ENCODE measurements around the gene WWOX.

Gene WWOX

GRCh38 chr16:78130083-78130608 is 30.7 kb downstream of the WWOX start:
- Histone ChIP-seq H2BK120ac (ENCODE audit: insufficient read depth, low read length, poor library complexity) (no peak overlapping the region), H3K4me3 (ENCODE audit: low read depth, low read length) (no peak overlapping the region), H3K23ac (ENCODE audit: low read length) (no peak overlapping the region), H3K79me1 (ENCODE audit: low read length) (no peaks in the 10 kb centered on the region), H3K79me2 (ENCODE audit: control insufficient read depth, insufficient read depth, low read length, poor library complexity) (no peaks in the 10 kb centered on the region), H3K36me3 (ENCODE audit: control insufficient read depth in 1 of 2, insufficient read depth in 2 of 2, low read length in 2 of 2) (no peaks in the 10 kb centered on the region), H3K9ac (ENCODE audit: low read length) (no peak overlapping the region), H3K9me3 (ENCODE audit: insufficient read depth, low read depth, low read length) (peaks cover 2% of the 10 kb centered on the region), H4K91ac (ENCODE audit: low read depth, low read length) (no peak overlapping the region), H3K4ac (ENCODE audit: low read depth, low read length) (no peak overlapping the region), H3K27me3 (ENCODE audit: insufficient read depth, low read length) (no peaks in the 10 kb centered on the region), H4K12ac (ENCODE audit: low read depth, low read length) (no peak overlapping the region), H2AFZ (ENCODE audit: insufficient read depth, low read length, poor library complexity) (no peak overlapping the region), H2AK5ac (ENCODE audit: low read length) (no peak overlapping the region), H3K27ac (ENCODE audit: low read depth, low read length) (no peak overlapping the region), H2BK5ac (ENCODE audit: low read depth, low read length, poor library complexity) (no peak overlapping the region), H3K4me1 (ENCODE audit: control insufficient read depth in 1 of 2, insufficient read depth in 2 of 2, low read length in 2 of 2) (peaks cover 0 to 6% of the 10 kb centered on the region in 2 experiments), H2BK12ac (ENCODE audit: low read length) (no peak overlapping the region), H3K18ac (ENCODE audit: low read length) (no peak overlapping the region), H4K8ac (ENCODE audit: low read depth, low read length) (no peak overlapping the region), H3K4me2 (ENCODE audit: low read length) (no peak overlapping the region), H3K14ac (ENCODE audit: low read length) (no peak overlapping the region)
- no peak for DNase-seq
- WGBS (ENCODE audit: extremely low coverage, insufficient coverage, insufficient read length), result no CpG with 5 or more reads among the region's 4 CpGs

- no peaks in the 10 kb centered on the region for H3K79me1 ChIP-seq (ENCODE audit: low read length)
- no peak overlapping the region for H3K4ac ChIP-seq (ENCODE audit: low read depth, low read length)
- no CpG with 5 or more reads among the region's 5 CpGs for WGBS (ENCODE audit: extremely low coverage, insufficient coverage, insufficient read length)
- no peak overlapping the region for H2AK5ac ChIP-seq (ENCODE audit: low read length)
- no peak overlapping the region for H2AFZ ChIP-seq (ENCODE audit: insufficient read depth, low read length, poor library complexity)
- H4K12ac ChIP-seq (ENCODE audit: low read depth, low read length), result no peak overlapping the region
- no peak overlapping the region for H4K8ac ChIP-seq (ENCODE audit: low read depth, low read length)
- DNase-seq, result no peak
- no peaks in the 10 kb centered on the region for H3K79me2 ChIP-seq (ENCODE audit: control insufficient read depth, insufficient read depth, low read length, poor library complexity)
- H2BK12ac ChIP-seq (ENCODE audit: low read length), result no peak overlapping the region
- H3K9ac ChIP-seq (ENCODE audit: low read length), result no peak overlapping the region
- H3K18ac ChIP-seq (ENCODE audit: low read length), result no peak overlapping the region
- H3K9me3 ChIP-seq (ENCODE audit: insufficient read depth, low read depth, low read length), result peaks cover 2% of the 10 kb centered on the region
- no peak overlapping the region for H3K27ac ChIP-seq (ENCODE audit: low read depth, low read length)
- peaks cover 0 to 4% of the 10 kb centered on the region in 2 experiments for H3K4me1 ChIP-seq (ENCODE audit: control insufficient read depth in 1 of 2, insufficient read depth in 2 of 2, low read length in 2 of 2)
- H3K14ac ChIP-seq (ENCODE audit: low read length), result no peak overlapping the region
- H4K91ac ChIP-seq (ENCODE audit: low read depth, low read length), result no peak overlapping the region
- no peak overlapping the region for H2BK5ac ChIP-seq (ENCODE audit: low read depth, low read length, poor library complexity)
- no peaks in the 10 kb centered on the region for H3K27me3 ChIP-seq (ENCODE audit: insufficient read depth, low read length)
- H3K36me3 ChIP-seq (ENCODE audit: control insufficient read depth in 1 of 2, insufficient read depth in 2 of 2, low read length in 2 of 2), result no peaks in the 10 kb centered on the region
- no peak overlapping the region for H3K23ac ChIP-seq (ENCODE audit: low read length)
- no peak overlapping the region for H3K4me2 ChIP-seq (ENCODE audit: low read length)
- no peak overlapping the region for H2BK120ac ChIP-seq (ENCODE audit: insufficient read depth, low read length, poor library complexity)
- H3K4me3 ChIP-seq (ENCODE audit: low read depth, low read length), result no peak overlapping the region
Observed at GRCh38 chr16:78130950-78131349, 31.5 kb downstream of the WWOX start.

- WGBS (ENCODE audit: extremely low coverage, insufficient coverage, insufficient read length), result no CpG with 5 or more reads among the region's 2 CpGs
- H4K12ac ChIP-seq (ENCODE audit: low read depth, low read length), result no peak overlapping the region
- no peaks in the 10 kb centered on the region for H3K79me1 ChIP-seq (ENCODE audit: low read length)
- H3K27ac ChIP-seq (ENCODE audit: low read depth, low read length), result no peak overlapping the region
- H3K4ac ChIP-seq (ENCODE audit: low read depth, low read length), result no peak overlapping the region
- no peak overlapping the region for H3K9ac ChIP-seq (ENCODE audit: low read length)
- no peaks in the 10 kb centered on the region for H3K4me1 ChIP-seq (ENCODE audit: control insufficient read depth in 1 of 2, insufficient read depth in 2 of 2, low read length in 2 of 2)
- H4K91ac ChIP-seq (ENCODE audit: low read depth, low read length), result no peak overlapping the region
- H3K27me3 ChIP-seq (ENCODE audit: insufficient read depth, low read length), result no peaks in the 10 kb centered on the region
- no peaks in the 10 kb centered on the region for H3K79me2 ChIP-seq (ENCODE audit: control insufficient read depth, insufficient read depth, low read length, poor library complexity)
- H3K4me2 ChIP-seq (ENCODE audit: low read length), result no peak overlapping the region
- H2AFZ ChIP-seq (ENCODE audit: insufficient read depth, low read length, poor library complexity), result no peak overlapping the region
- no peak overlapping the region for H3K23ac ChIP-seq (ENCODE audit: low read length)
- no peak for DNase-seq
- H2BK120ac ChIP-seq (ENCODE audit: insufficient read depth, low read length, poor library complexity), result no peak overlapping the region
- no peak overlapping the region for H3K4me3 ChIP-seq (ENCODE audit: low read depth, low read length)
- H3K36me3 ChIP-seq (ENCODE audit: control insufficient read depth in 1 of 2, insufficient read depth in 2 of 2, low read length in 2 of 2), result no peaks in the 10 kb centered on the region
- H2BK5ac ChIP-seq (ENCODE audit: low read depth, low read length, poor library complexity), result no peak overlapping the region
- peaks cover 1% of the 10 kb centered on the region for H3K9me3 ChIP-seq (ENCODE audit: insufficient read depth, low read depth, low read length)
- H4K8ac ChIP-seq (ENCODE audit: low read depth, low read length), result no peak overlapping the region
- no peak overlapping the region for H3K18ac ChIP-seq (ENCODE audit: low read length)
- H2AK5ac ChIP-seq (ENCODE audit: low read length), result no peak overlapping the region
- no peak overlapping the region for H2BK12ac ChIP-seq (ENCODE audit: low read length)
- no peak overlapping the region for H3K14ac ChIP-seq (ENCODE audit: low read length)
Observed at GRCh38 chr16:78133919-78134318, 34.5 kb downstream of the WWOX start.

- no peak overlapping the region for H2BK12ac ChIP-seq (ENCODE audit: low read length)
- H3K79me1 ChIP-seq (ENCODE audit: low read length), result no peaks in the 10 kb centered on the region
- no peaks in the 10 kb centered on the region for H3K27me3 ChIP-seq (ENCODE audit: insufficient read depth, low read length)
- no peaks in the 10 kb centered on the region for H3K9me3 ChIP-seq (ENCODE audit: insufficient read depth, low read depth, low read length)
- no peak overlapping the region for H4K12ac ChIP-seq (ENCODE audit: low read depth, low read length)
- H3K36me3 ChIP-seq (ENCODE audit: control insufficient read depth in 1 of 2, insufficient read depth in 2 of 2, low read length in 2 of 2), result no peaks in the 10 kb centered on the region
- H2BK120ac ChIP-seq (ENCODE audit: insufficient read depth, low read length, poor library complexity), result no peak overlapping the region
- H3K4ac ChIP-seq (ENCODE audit: low read depth, low read length), result no peak overlapping the region
- no peak overlapping the region for H2BK5ac ChIP-seq (ENCODE audit: low read depth, low read length, poor library complexity)
- no peak overlapping the region for H3K23ac ChIP-seq (ENCODE audit: low read length)
- H4K8ac ChIP-seq (ENCODE audit: low read depth, low read length), result no peak overlapping the region
- H3K27ac ChIP-seq (ENCODE audit: low read depth, low read length), result no peak overlapping the region
- H3K79me2 ChIP-seq (ENCODE audit: control insufficient read depth, insufficient read depth, low read length, poor library complexity), result no peaks in the 10 kb centered on the region
- no peak overlapping the region for H4K91ac ChIP-seq (ENCODE audit: low read depth, low read length)
- no peaks in the 10 kb centered on the region for H3K4me1 ChIP-seq (ENCODE audit: control insufficient read depth in 1 of 2, insufficient read depth in 2 of 2, low read length in 2 of 2)
- no peak overlapping the region for H3K9ac ChIP-seq (ENCODE audit: low read length)
- no peak overlapping the region for H2AFZ ChIP-seq (ENCODE audit: insufficient read depth, low read length, poor library complexity)
- H2AK5ac ChIP-seq (ENCODE audit: low read length), result no peak overlapping the region
- H3K18ac ChIP-seq (ENCODE audit: low read length), result no peak overlapping the region
- H3K4me2 ChIP-seq (ENCODE audit: low read length), result no peak overlapping the region
- WGBS (ENCODE audit: extremely low coverage, insufficient coverage, insufficient read length), result no CpG with 5 or more reads among the region's 7 CpGs
- H3K14ac ChIP-seq (ENCODE audit: low read length), result no peak overlapping the region
- H3K4me3 ChIP-seq (ENCODE audit: low read depth, low read length), result no peak overlapping the region
- DNase-seq, result no peak
Observed at GRCh38 chr16:78134944-78135619, 35.6 kb downstream of the WWOX start.
